Esophagus muscularis mucosa (tissue), 3 donors: ENCODE data around the gene ZNF536.

Experiments
- CTCF ChIP-seq, 3 experiments: fragments of 200-600 bp in 2 of 3; fragments of 450-650 bp in 1 of 3; sonication (generic) in 2 of 3; IDR thresholded peaks; one replicate each; pipeline ENCODE4 v1.5.1; 2017 to 2019; ENCODE audit warnings: antibody characterized with exemption in 3 of 3, mild to moderate bottlenecking in 2 of 3, moderate library complexity in 1 of 3
- POLR2AphosphoS5 ChIP-seq, 2 donors: sonication (generic); formaldehyde crosslinking; IDR thresholded peaks; one replicate each; pipeline ENCODE4 v1.6.1; 2017; ENCODE audit warnings: antibody characterized with exemption in 2 of 2

- TF ChIP-seq CTCF (IDR thresholded peaks at IDR 0.05) (no peak), POLR2AphosphoS5 (IDR thresholded peaks at IDR 0.05) (no peak)
Observed at GRCh38 chr19:30481823-30482222, 109.6 kb downstream of the ZNF536 start.
